Stimulated activated memory B cell treated with anti-CD40 and anti-IgM and Interleukin-4, amounts not matched to agents 10 μg/mL and 1 μg/mL and 100 μg/mL, for 72 hours (primary cell): Measurements from ENCODE around the gene AMER1.

Experiments used
- ATAC-seq: fragments of 150-1000 bp; cut with Tn5 transposase; 2 replicates; pipeline ENCODE4 v1.10.0; 2021
- H3K27ac Mint-ChIP-seq: one replicate; pipeline ENCODE4 v1.8.0; 2022; ENCODE audit warnings: mild to moderate bottlenecking, mixed read lengths
- H3K27me3 Mint-ChIP-seq: one replicate; pipeline ENCODE4 v1.8.0; 2022; ENCODE audit warnings: mixed read lengths
- H3K36me3 Mint-ChIP-seq: one replicate; pipeline ENCODE4 v1.8.0; 2022; ENCODE audit warnings: mixed read lengths
- H3K4me1 Mint-ChIP-seq: one replicate; pipeline ENCODE4 v1.8.0; 2022; ENCODE audit warnings: mixed read lengths
- H3K4me3 Mint-ChIP-seq: one replicate; pipeline ENCODE4 v1.8.0; 2022; ENCODE audit warnings: mild to moderate bottlenecking, moderate library complexity, mixed read lengths
- H3K9me3 Mint-ChIP-seq: one replicate; pipeline ENCODE4 v1.8.0; 2022; ENCODE audit warnings: mixed read lengths

AMER1 gene

GRCh38 chrX:64191281-64192010 lies 14.1 kb downstream of the AMER1 start:
- H3K27ac Mint-ChIP-seq: no peak overlapping the region
- H3K36me3 Mint-ChIP-seq: peaks cover 36% of the 10 kb centered on the region
- no peaks in the 10 kb centered on the region for H3K4me1 Mint-ChIP-seq
- no peak for ATAC-seq
- H3K27me3 Mint-ChIP-seq: no peaks in the 10 kb centered on the region
- H3K9me3 Mint-ChIP-seq: no peaks in the 10 kb centered on the region
- H3K4me3 Mint-ChIP-seq: no peak overlapping the region

- peaks cover 42% of the 10 kb centered on the region for H3K36me3 Mint-ChIP-seq
- no peak overlapping the region for H3K27ac Mint-ChIP-seq
- H3K4me1 Mint-ChIP-seq: no peaks in the 10 kb centered on the region
- no peak for ATAC-seq
- no peak overlapping the region for H3K4me3 Mint-ChIP-seq
- H3K9me3 Mint-ChIP-seq: no peaks in the 10 kb centered on the region
- no peaks in the 10 kb centered on the region for H3K27me3 Mint-ChIP-seq
Measured at GRCh38 chrX:64190136-64190740, 15.3 kb downstream of the AMER1 start.

- Mint-ChIP-seq H3K9me3 (no peaks in the 10 kb centered on the region), H3K4me3 (no peak overlapping the region), H3K36me3 (peaks cover 42% of the 10 kb centered on the region), H3K27me3 (no peaks in the 10 kb centered on the region), H3K4me1 (no peaks in the 10 kb centered on the region), H3K27ac (no peak overlapping the region)
- ATAC-seq: no peak
Measured at GRCh38 chrX:64188901-64189300, 16.6 kb downstream of the AMER1 start.

GRCh38 chrX:64187762-64188150 lies 17.8 kb downstream of the AMER1 start:
- H3K4me1 Mint-ChIP-seq: no peaks in the 10 kb centered on the region
- no peak for ATAC-seq
- no peaks in the 10 kb centered on the region for H3K9me3 Mint-ChIP-seq
- no peaks in the 10 kb centered on the region for H3K27me3 Mint-ChIP-seq
- peaks cover 35% of the 10 kb centered on the region for H3K36me3 Mint-ChIP-seq
- no peak overlapping the region for H3K27ac Mint-ChIP-seq
- H3K4me3 Mint-ChIP-seq: no peak overlapping the region

GRCh38 chrX:64186974-64187761 lies 18.3 kb downstream of the AMER1 start:
- no peak overlapping the region for H3K4me3 Mint-ChIP-seq
- H3K9me3 Mint-ChIP-seq: no peaks in the 10 kb centered on the region
- H3K27ac Mint-ChIP-seq: no peak overlapping the region
- no peaks in the 10 kb centered on the region for H3K27me3 Mint-ChIP-seq
- no peaks in the 10 kb centered on the region for H3K4me1 Mint-ChIP-seq
- no peak for ATAC-seq
- H3K36me3 Mint-ChIP-seq: peaks cover 31% of the 10 kb centered on the region

GRCh38 chrX:64184396-64184795 lies 21.1 kb downstream of the AMER1 start:
- Mint-ChIP-seq H3K4me1 (peaks cover 7% of the 10 kb centered on the region), H3K27me3 (no peaks in the 10 kb centered on the region), H3K36me3 (peaks cover 6% of the 10 kb centered on the region), H3K4me3 (no peak overlapping the region), H3K9me3 (no peaks in the 10 kb centered on the region), H3K27ac (no peak overlapping the region)
- no peak for ATAC-seq

- ATAC-seq: no peak
- Mint-ChIP-seq H3K9me3 (no peaks in the 10 kb centered on the region), H3K27ac (no peak overlapping the region), H3K36me3 (peaks cover 6% of the 10 kb centered on the region), H3K4me1 (peaks cover 7% of the 10 kb centered on the region), H3K27me3 (no peaks in the 10 kb centered on the region), H3K4me3 (no peak overlapping the region)
Measured at GRCh38 chrX:64182208-64182607, 23.3 kb downstream of the AMER1 start.

GRCh38 chrX:64176876-64177275 lies 28.6 kb downstream of the AMER1 start:
- no peaks in the 10 kb centered on the region for H3K27me3 Mint-ChIP-seq
- ATAC-seq: no peak
- no peaks in the 10 kb centered on the region for H3K36me3 Mint-ChIP-seq
- no peak overlapping the region for H3K27ac Mint-ChIP-seq
- H3K4me1 Mint-ChIP-seq: peaks cover 7% of the 10 kb centered on the region
- no peaks in the 10 kb centered on the region for H3K9me3 Mint-ChIP-seq
- no peak overlapping the region for H3K4me3 Mint-ChIP-seq

GRCh38 chrX:64169988-64170387 lies 35.5 kb downstream of the AMER1 start:
- Mint-ChIP-seq H3K27me3 (no peaks in the 10 kb centered on the region), H3K4me1 (no peaks in the 10 kb centered on the region), H3K27ac (no peak overlapping the region), H3K9me3 (no peaks in the 10 kb centered on the region), H3K4me3 (no peak overlapping the region), H3K36me3 (no peaks in the 10 kb centered on the region)
- ATAC-seq: no peak

- H3K36me3 Mint-ChIP-seq: peaks cover 15% of the 10 kb centered on the region
- H3K4me1 Mint-ChIP-seq: no peaks in the 10 kb centered on the region
- ATAC-seq: no peak
- no peak overlapping the region for H3K27ac Mint-ChIP-seq
- no peaks in the 10 kb centered on the region for H3K27me3 Mint-ChIP-seq
- H3K4me3 Mint-ChIP-seq: no peak overlapping the region
- H3K9me3 Mint-ChIP-seq: peaks cover 13% of the 10 kb centered on the region
Measured at GRCh38 chrX:64152857-64153256, 52.7 kb downstream of the AMER1 start.

GRCh38 chrX:64151911-64152310 lies 53.6 kb downstream of the AMER1 start:
- Mint-ChIP-seq H3K9me3 (peaks cover 13% of the 10 kb centered on the region), H3K4me3 (no peak overlapping the region), H3K4me1 (no peaks in the 10 kb centered on the region), H3K27me3 (no peaks in the 10 kb centered on the region), H3K36me3 (peaks cover 15% of the 10 kb centered on the region), H3K27ac (no peak overlapping the region)
- no peak for ATAC-seq

GRCh38 chrX:64150775-64151174 lies 54.7 kb downstream of the AMER1 start:
- Mint-ChIP-seq H3K36me3 (peaks cover 15% of the 10 kb centered on the region), H3K27me3 (no peaks in the 10 kb centered on the region), H3K27ac (no peak overlapping the region), H3K4me3 (no peak overlapping the region), H3K4me1 (no peaks in the 10 kb centered on the region), H3K9me3 (peaks cover 13% of the 10 kb centered on the region)
- ATAC-seq: no peak
